HCT116 (cell line): ENCODE measurements around the gene KIFC1.

Experiments used
- POLR2A ChIP-seq: IDR thresholded peaks from 2 replicates; pipeline ENCODE4 v1.7.0; 2011; ENCODE audit warnings: borderline replicate concordance; ENCODE audit not compliant: insufficient read depth, insufficient read length; ENCODE audit errors: extremely low read depth
- SIN3A ChIP-seq: IDR thresholded peaks from 2 replicates; pipeline ENCODE4 v1.6.1; 2012; ENCODE audit warnings: low read depth
- TF ChIP-seq, protein P1 (sequence below), 3 experiments: fragments of 200-600 bp in 1 of 3; sonication (generic) in 1 of 3; IDR thresholded peaks in 2 of 3; conservative IDR thresholded peaks in 1 of 3; 2 replicates each; pipeline ENCODE4 v1.5.1; 2012 to 2017; ENCODE audit warnings: low read depth in 2 of 3, low read length in 2 of 3, antibody characterized with exemption in 1 of 3, borderline replicate concordance in 1 of 3, control low read depth in 1 of 3, mild to moderate bottlenecking in 1 of 3, mixed read lengths in 1 of 3, mixed run types in 1 of 3, moderate library complexity in 1 of 3; ENCODE audit not compliant: insufficient read depth in 1 of 3
- TF ChIP-seq, protein P2 (sequence below): IDR thresholded peaks from 2 replicates; pipeline ENCODE4 v1.6.1; 2012

DNA sequence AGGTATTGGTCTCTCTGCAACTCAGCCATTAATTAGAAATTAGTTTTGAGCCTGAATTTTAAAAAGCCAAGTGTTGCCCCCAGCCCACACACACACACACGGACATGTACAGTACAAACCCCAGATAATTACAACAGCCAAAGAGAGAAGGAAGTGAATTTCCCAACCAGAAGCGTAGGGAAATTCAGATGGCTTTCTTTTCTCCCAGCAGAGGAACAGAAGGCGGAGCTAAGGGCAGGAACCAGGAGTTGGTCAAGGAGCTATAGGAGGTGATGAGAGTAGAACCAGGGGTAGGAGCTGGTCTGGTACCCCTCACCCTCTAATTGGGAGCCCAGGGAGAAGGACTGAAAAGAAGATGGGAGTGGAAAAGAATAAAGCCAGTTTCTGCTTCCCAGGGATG, 58.8 kb downstream of the KIFC1 start:
- TF ChIP-seq SIN3A = no peak
- TF ChIP-seq, protein P1, sequence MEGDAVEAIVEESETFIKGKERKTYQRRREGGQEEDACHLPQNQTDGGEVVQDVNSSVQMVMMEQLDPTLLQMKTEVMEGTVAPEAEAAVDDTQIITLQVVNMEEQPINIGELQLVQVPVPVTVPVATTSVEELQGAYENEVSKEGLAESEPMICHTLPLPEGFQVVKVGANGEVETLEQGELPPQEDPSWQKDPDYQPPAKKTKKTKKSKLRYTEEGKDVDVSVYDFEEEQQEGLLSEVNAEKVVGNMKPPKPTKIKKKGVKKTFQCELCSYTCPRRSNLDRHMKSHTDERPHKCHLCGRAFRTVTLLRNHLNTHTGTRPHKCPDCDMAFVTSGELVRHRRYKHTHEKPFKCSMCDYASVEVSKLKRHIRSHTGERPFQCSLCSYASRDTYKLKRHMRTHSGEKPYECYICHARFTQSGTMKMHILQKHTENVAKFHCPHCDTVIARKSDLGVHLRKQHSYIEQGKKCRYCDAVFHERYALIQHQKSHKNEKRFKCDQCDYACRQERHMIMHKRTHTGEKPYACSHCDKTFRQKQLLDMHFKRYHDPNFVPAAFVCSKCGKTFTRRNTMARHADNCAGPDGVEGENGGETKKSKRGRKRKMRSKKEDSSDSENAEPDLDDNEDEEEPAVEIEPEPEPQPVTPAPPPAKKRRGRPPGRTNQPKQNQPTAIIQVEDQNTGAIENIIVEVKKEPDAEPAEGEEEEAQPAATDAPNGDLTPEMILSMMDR (IDR thresholded peaks at IDR 0.05 in 2 of 3, conservative IDR thresholded peaks at IDR 0.05 in 1 of 3; ENCODE audit: borderline replicate concordance in 1 of 3, insufficient read depth in 1 of 3, low read depth in 2 of 3, low read length in 2 of 3) = no peak
- TF ChIP-seq, protein P2, sequence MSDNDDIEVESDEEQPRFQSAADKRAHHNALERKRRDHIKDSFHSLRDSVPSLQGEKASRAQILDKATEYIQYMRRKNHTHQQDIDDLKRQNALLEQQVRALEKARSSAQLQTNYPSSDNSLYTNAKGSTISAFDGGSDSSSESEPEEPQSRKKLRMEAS = no peak
- no peak for TF ChIP-seq POLR2A
